HUDEP-2 (cell line): ENCODE measurements around the gene TRIM46.
A peak's percentile ranks its signal among the peaks of the same experiment; 100 is the strongest.
"Not testable (repeated sequence)": the region's sequence is repeated elsewhere in the genome, so short reads cannot be mapped to it uniquely, and the experiment has no call there.

Source experiments
- DNase-seq, 76 experiments: peaks; one replicate each; lab custom pipeline; 2025; ENCODE audit not compliant: unreplicated experiment in 76 of 76; lab: John Stamatoyannopoulos, UW

TRIM46 gene

DNA sequence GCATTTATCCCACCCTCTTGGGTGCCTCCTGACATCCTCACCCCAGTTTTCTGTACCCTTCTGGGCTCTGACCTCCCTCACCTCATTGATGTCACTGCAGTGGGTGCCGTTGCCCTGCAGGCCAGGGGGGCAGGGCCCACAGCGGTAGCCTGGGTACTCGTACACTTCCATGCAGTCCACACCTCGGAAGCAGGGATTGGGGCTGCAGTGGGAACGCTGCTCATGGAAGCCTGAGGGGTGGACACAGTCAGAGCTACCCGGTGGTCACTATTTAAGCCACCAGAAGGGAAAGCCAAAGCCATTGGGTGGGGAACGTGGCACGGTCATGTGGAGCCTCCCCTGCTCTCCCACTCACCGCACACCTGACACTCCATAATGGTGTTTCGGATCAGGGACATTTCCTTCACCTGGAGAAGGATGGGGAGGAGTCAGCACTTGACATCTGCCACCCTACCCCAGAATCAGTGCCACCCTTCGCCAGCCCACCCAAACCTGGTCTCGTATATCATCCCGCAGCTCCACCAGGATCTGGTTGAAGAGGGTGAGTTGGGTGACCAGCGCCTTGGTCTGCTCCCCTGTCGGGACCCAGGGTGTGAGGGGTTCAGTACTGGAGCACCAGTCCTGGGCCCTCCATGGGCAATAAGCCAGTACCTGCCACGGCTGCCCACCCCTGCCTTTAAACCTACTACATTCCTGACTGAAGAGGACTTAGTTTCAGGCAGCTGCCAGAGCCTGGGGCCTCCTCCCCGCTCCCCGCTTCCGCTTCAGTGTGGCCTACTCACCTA, 29.3 kb downstream of the TRIM46 start:
- DNase-seq: no peak

GRCh38 chr1:155205035-155205434, 31.4 kb downstream of the TRIM46 start:
- DNase-seq: no peak

DNA sequence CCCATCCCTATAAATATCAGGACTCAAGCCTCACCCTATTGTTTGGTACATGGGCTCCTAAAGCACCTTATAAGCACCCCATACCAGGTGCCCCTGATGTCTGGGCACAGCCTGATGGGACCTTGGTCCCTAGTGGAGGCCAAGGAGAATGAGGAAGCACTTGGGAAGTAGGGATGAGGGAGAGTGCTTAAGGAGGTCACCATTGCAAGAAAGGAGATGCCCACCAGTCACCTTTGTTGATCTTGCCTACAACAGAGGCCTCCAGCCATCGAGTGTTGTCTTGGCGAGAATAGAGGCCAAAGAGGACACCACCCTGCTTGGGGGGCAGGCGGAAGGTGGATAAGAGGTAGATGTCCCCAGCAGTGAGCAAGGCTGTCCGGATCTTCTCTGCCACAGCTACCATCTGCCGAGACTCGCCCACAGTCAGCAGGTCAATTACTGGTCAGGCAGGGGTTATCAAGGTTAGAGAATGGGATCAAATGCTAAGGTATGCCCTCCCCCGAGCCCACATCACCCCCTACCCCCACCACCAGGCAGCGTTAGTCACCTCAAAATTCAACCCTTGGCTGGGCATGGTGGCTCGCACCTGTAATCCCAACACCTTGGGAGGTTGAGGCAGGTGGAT, 32.4 kb downstream of the TRIM46 start:
- DNase-seq: no peak

- peak in 73 of 76 experiments; percentile 27 to 89 (median 77) for DNase-seq
Observed at GRCh38 chr1:155206891-155207805, 33.5 kb downstream of the TRIM46 start.

GRCh38 chr1:155207806-155208540, 34.3 kb downstream of the TRIM46 start, which contains the start of gene THBS3:
TSS of gene THBS3 (minus strand) at chr1:155207897. CDS start at chr1:155207876, 21 bp downstream.
- DNase-seq: peak in 2 of 76 experiments; percentile 9 to 15

DNA sequence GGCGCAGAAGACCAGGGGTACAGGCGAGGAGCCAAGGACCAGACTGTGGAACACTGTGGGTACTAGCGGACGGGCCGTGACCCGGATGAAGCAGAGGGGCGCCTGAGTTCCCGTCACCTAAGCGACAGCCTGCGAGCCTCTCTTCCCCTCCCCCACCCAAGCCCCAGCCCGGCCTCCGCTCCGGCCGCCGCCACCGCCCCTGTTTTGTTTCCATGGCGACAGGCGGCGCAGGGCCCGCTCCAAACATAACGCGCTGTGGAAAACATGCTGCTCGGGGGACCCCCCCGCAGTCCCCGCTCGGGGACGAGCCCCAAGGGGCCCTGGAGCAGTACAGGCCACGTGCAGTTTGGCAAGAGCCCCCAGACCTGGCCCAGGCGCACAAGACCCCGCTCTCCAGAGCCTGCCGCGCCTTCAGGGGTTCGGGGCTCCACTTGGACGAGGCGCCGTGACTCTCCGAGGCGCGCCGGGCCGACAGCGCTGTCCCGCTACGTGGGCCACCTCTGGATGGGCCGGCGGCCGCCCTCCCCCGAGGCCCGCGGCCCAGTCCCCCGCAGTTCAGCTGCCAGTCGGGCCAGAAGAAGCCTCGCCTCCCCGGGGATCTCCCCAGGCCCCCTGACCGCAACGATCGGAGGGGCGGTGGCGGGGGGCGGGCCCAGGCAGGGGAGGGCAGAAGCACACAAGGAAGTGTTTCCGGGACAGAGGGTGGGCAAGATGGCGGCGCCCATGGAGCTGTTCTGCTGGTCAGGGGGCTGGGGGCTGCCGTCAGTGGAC, 35.1 kb downstream of the TRIM46 start, which contains the start of gene MTX1:
MTX1 (plus strand) TSS at position 155 of the 771 bp plus-strand sequence; CDS start at position 265, 110 bp downstream.
- DNase-seq: peak in 73 of 76 experiments; percentile 15 to 87 (median 73)

- no peak for DNase-seq
Observed at GRCh38 chr1:155209312-155209721, 35.7 kb downstream of the TRIM46 start.

- DNase-seq: no peak
Observed at GRCh38 chr1:155210314-155211104, 36.9 kb downstream of the TRIM46 start.

DNA sequence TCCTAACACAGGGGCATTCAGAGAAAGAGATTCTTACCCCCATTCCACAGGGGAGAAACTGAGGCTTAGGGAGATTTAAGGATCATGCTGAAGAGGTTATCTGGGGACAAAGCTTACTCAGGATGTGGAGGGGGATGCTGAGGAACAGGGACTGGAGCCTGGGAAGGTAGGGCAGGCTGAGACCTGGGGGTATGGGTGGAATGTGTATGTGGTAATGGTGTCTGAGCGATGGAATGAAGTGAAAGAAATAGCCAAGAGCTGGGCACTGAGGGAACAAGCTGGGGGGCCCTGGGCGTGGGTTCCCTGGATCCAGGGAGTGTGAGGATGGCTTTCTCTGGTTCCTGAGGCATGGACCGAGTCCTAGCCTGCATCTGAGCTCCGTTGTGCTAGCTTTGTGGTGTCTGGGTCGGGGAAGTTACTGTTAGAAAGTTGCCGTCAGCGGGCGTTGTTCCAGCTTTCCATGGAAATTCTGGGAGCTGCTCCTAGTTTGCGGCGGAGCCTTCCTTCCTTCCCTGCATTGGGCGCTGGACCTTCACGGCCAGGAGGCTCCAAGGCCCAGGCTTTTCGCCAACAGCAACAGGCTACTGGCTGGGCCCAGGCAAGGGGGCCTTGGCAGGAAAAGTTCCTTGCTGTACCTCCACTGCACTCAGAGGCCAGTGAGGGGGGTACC, 37.9 kb downstream of the TRIM46 start:
- not testable (repeated sequence) for DNase-seq

- not testable (repeated sequence) for DNase-seq
Observed at GRCh38 chr1:155212051-155212440, 38.4 kb downstream of the TRIM46 start.

GRCh38 chr1:155214702-155215101, 41.1 kb downstream of the TRIM46 start:
- DNase-seq: not testable (repeated sequence)

DNA sequence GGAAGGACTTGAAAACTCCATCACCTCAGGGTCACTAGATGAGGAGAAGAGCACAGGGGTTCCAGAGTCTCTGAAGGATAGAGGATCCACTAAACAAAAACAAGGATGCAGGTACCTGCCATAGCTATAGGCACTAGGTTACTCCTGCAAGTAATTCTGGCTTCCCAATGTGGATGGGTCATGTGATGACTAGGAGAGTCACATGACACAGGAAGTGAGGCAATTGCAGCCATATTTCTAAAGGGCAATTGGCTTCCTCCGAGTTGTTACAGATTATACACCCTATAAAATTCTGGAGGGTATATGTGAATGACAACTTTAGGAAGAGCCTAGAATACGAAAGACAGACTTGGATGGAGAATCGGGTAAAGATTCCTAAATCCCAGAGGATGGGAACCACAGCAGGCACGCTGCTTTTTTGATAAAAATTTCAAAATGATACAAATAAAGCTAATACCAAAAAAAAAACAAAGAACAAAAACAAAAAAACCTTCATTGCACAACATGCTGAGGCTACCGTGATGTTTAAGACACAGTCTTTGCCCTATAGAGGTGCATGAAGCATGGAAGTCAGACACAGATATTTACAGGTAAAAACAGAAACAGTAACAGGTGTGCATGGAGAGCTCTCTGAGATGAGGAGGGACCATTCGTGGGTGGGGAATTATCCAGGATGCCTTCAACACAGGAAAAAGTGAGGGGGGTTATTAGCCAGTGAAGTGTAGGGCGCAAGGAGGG, 45.4 kb downstream of the TRIM46 start:
- peak in 25 of 76 experiments; percentile 4 to 51 (median 23) for DNase-seq

GRCh38 chr1:155219592-155220031, 46.0 kb downstream of the TRIM46 start:
- peak in 2 of 76 experiments; percentile 13 to 21 for DNase-seq

DNA sequence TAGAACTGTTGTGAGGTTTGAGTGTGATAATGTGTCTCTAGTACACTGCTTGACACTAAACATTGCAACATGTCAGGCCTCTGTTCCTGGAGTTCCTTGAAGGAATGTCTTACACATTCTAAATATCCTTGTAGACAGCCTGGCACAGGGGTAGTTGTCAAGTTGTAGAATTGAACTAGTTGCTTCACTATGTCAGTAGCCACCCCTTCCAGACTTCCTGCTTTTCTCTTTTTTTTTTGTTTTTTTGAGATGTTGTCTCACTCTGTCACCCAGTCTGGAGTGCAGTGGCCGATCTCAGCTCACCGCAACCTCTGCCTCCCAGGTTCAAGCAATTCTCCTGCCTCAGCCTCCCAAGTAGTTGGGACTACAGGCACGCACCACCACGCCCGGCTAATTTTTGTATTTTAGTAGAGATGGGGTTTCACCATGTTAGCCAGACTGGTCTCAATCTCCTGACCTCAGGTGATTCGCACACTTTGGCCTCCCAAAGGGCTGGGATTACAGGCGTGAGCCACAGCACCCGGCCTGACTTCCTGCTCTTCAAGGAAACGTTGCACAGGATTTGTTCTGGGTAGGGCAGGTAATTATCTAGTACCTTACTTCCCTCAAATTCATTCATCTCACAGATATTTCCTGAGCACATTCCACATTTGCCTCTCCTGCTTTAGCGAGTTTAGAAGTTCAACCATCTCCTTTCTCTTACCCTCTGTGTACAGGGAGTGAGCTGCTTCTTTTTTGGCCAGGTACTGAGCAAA, 46.7 kb downstream of the TRIM46 start:
- not testable (repeated sequence) for DNase-seq

DNA sequence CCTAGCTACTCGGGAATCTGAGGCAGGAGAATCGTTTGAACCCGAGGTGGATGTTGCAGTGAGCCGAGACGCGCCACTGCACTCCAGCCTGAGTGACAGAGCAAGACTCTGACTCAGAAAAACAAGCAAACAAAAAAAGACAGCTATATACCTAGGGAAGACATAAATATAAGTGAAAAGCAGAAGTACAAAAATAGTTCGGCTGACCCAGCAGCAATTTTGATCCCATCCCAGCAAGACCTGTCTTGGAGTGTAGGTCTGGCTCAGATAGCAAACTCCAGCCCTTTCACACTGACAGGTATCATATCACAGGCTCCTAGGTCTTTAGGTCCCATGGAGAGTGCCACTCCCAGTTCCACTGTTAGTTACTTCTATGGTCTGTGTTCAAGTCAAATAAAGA, 49.4 kb downstream of the TRIM46 start:
- DNase-seq: no peak

GRCh38 chr1:155225404-155225759, 51.7 kb downstream of the TRIM46 start:
- DNase-seq: not testable (repeated sequence)
